ENCODE results near the gene CALR3. TPM values are rescaled to one million over a fixed set of nuclear protein-coding genes. Genes with fewer than 3 reads are reported as not detected.

The CALR3 gene
- total RNA-seq, 1 donor from 2014 or later = not detected

Other genes starting within 250 kb of the CALR3 start
- gene KLF2, start 171.3 kb downstream of the CALR3 start, total RNA-seq = 5.2 TPM
- 27.5 TPM for gene EPS15L1, start 24.2 kb downstream of the CALR3 start, total RNA-seq
- 1.8 TPM for gene C19orf44, start 227 bp upstream of the CALR3 start, total RNA-seq
- gene CHERP, start 46.3 kb upstream of the CALR3 start, total RNA-seq = 17.7 TPM
- 28.4 TPM for gene SLC35E1, start 76.2 kb upstream of the CALR3 start, total RNA-seq
- 6.3 TPM for gene MED26, start 132.0 kb upstream of the CALR3 start, total RNA-seq
- 50.3 TPM for gene SMIM7, start 164.0 kb upstream of the CALR3 start, total RNA-seq
- gene TMEM38A, start 165.0 kb upstream of the CALR3 start, total RNA-seq = 1.6 TPM
- gene NWD1, start 223.7 kb upstream of the CALR3 start, total RNA-seq = 0.20 TPM

Data from esophagus mucosa (tissue), 1 donor.